ENCODE data around the gene UNC93B1. TPM values are rescaled to one million over a fixed set of nuclear protein-coding genes. Genes with fewer than 3 reads are reported as not detected.
"Not testable (repeated sequence)": the region's sequence is repeated elsewhere in the genome, so short reads cannot be mapped to it uniquely, and the experiment has no call there.

Gene UNC93B1
- total RNA-seq, 1 donor from 2014 or later = 0.86 TPM

GRCh38 chr11:67955461-67956007 lies 48.4 kb downstream of the UNC93B1 start:
- H3K4me1 Mint-ChIP-seq (ENCODE audit: low read depth, unreplicated experiment); H3K9me3 Mint-ChIP-seq (ENCODE audit: unreplicated experiment); H3K36me3 Mint-ChIP-seq (ENCODE audit: unreplicated experiment); H3K27ac Mint-ChIP-seq (ENCODE audit: unreplicated experiment): not testable (repeated sequence)
- TF ChIP-seq CTCF (IDR thresholded peaks at IDR 0.05; ENCODE audit: partially characterized antibody, unreplicated experiment) = peak; percentile 92
- Mint-ChIP-seq H3K27me3 (ENCODE audit: unreplicated experiment) (peaks cover 14% of the 10 kb centered on the region), H3K4me3 (ENCODE audit: unreplicated experiment) (peak overlapping the region; percentile 86)
- DNase-seq = peak; percentile 90

- not testable (repeated sequence) for DNase-seq; H3K4me1 Mint-ChIP-seq (ENCODE audit: low read depth, unreplicated experiment); H3K9me3 Mint-ChIP-seq (ENCODE audit: unreplicated experiment); H3K36me3 Mint-ChIP-seq (ENCODE audit: unreplicated experiment); H3K27ac Mint-ChIP-seq (ENCODE audit: unreplicated experiment)
- Mint-ChIP-seq H3K27me3 (ENCODE audit: unreplicated experiment) (peaks cover 14% of the 10 kb centered on the region), H3K4me3 (ENCODE audit: unreplicated experiment) (peak overlapping the region; percentile 70)
Measured at GRCh38 chr11:67954971-67955370, 48.9 kb downstream of the UNC93B1 start.

GRCh38 chr11:67954251-67954650 lies 49.6 kb downstream of the UNC93B1 start:
- not testable (repeated sequence) for H3K9me3 Mint-ChIP-seq (ENCODE audit: unreplicated experiment); H3K27ac Mint-ChIP-seq (ENCODE audit: unreplicated experiment); H3K4me1 Mint-ChIP-seq (ENCODE audit: low read depth, unreplicated experiment); H3K36me3 Mint-ChIP-seq (ENCODE audit: unreplicated experiment); DNase-seq
- Mint-ChIP-seq H3K27me3 (ENCODE audit: unreplicated experiment) (peaks cover 14% of the 10 kb centered on the region), H3K4me3 (ENCODE audit: unreplicated experiment) (peak overlapping the region; percentile 70)

- not testable (repeated sequence) for H3K36me3 Mint-ChIP-seq (ENCODE audit: unreplicated experiment); H3K4me3 Mint-ChIP-seq (ENCODE audit: unreplicated experiment); H3K9me3 Mint-ChIP-seq (ENCODE audit: unreplicated experiment); H3K4me1 Mint-ChIP-seq (ENCODE audit: low read depth, unreplicated experiment); DNase-seq; H3K27me3 Mint-ChIP-seq (ENCODE audit: unreplicated experiment); H3K27ac Mint-ChIP-seq (ENCODE audit: unreplicated experiment)
Measured at GRCh38 chr11:67950705-67951104, 53.2 kb downstream of the UNC93B1 start.

- DNase-seq; H3K27ac Mint-ChIP-seq (ENCODE audit: unreplicated experiment); H3K36me3 Mint-ChIP-seq (ENCODE audit: unreplicated experiment); H3K4me3 Mint-ChIP-seq (ENCODE audit: unreplicated experiment); H3K9me3 Mint-ChIP-seq (ENCODE audit: unreplicated experiment); H3K4me1 Mint-ChIP-seq (ENCODE audit: low read depth, unreplicated experiment); H3K27me3 Mint-ChIP-seq (ENCODE audit: unreplicated experiment): not testable (repeated sequence)
Measured at GRCh38 chr11:67947785-67948184, 56.1 kb downstream of the UNC93B1 start.

GRCh38 chr11:67946403-67946802 lies 57.5 kb downstream of the UNC93B1 start:
- H3K36me3 Mint-ChIP-seq (ENCODE audit: unreplicated experiment); H3K4me1 Mint-ChIP-seq (ENCODE audit: low read depth, unreplicated experiment); H3K4me3 Mint-ChIP-seq (ENCODE audit: unreplicated experiment); DNase-seq; H3K9me3 Mint-ChIP-seq (ENCODE audit: unreplicated experiment); H3K27ac Mint-ChIP-seq (ENCODE audit: unreplicated experiment); H3K27me3 Mint-ChIP-seq (ENCODE audit: unreplicated experiment): not testable (repeated sequence)

GRCh38 chr11:67943406-67943805 lies 60.5 kb downstream of the UNC93B1 start:
- H3K27ac Mint-ChIP-seq (ENCODE audit: unreplicated experiment); H3K36me3 Mint-ChIP-seq (ENCODE audit: unreplicated experiment); H3K4me3 Mint-ChIP-seq (ENCODE audit: unreplicated experiment); H3K27me3 Mint-ChIP-seq (ENCODE audit: unreplicated experiment); DNase-seq; H3K4me1 Mint-ChIP-seq (ENCODE audit: low read depth, unreplicated experiment); H3K9me3 Mint-ChIP-seq (ENCODE audit: unreplicated experiment): not testable (repeated sequence)

Small RNAs within 50 kb of the gene (microRNA-seq; reads per million reads assigned to microRNA genes)
- 1.4 reads per million, percentile 3 among the genes with 10 or more reads in this experiment for gene MIR4691 (ENCODE audit: unreplicated experiment)
- not detected for gene MIR6753 (ENCODE audit: unreplicated experiment)
- gene MIR7113 (ENCODE audit: unreplicated experiment) = 10.9 reads per million, percentile 51 among the genes with 10 or more reads in this experiment

Other genes starting within 250 kb of the UNC93B1 start
- 0.22 TPM for gene ALDH3B1, start 6.2 kb upstream of the UNC93B1 start, total RNA-seq (ENCODE audit: unreplicated experiment)
- gene NDUFS8, start 26.6 kb upstream of the UNC93B1 start, total RNA-seq (ENCODE audit: unreplicated experiment) = 136 TPM
- gene TCIRG1, start 34.9 kb upstream of the UNC93B1 start, total RNA-seq (ENCODE audit: unreplicated experiment) = 47.2 TPM
- 74.1 TPM for gene CHKA, start 117.3 kb upstream of the UNC93B1 start, total RNA-seq (ENCODE audit: unreplicated experiment)
- gene KMT5B, start 209.2 kb upstream of the UNC93B1 start, total RNA-seq (ENCODE audit: unreplicated experiment) = 77.4 TPM

Data from glutamatergic neuron (in vitro differentiated cells).